BJ (cell line): ENCODE measurements around the gene LRRC61. TPM values are rescaled to one million over a fixed set of nuclear protein-coding genes. Genes with fewer than 3 reads are reported as not detected.

Experiments
- CTCF ChIA-PET: fragments of 350-600 bp; formaldehyde crosslinking; extraction: SDS; loops from one replicate; lab custom pipeline; 2021; ENCODE audit warnings: antibody characterized with exemption, inconsistent platforms; lab: Yijun Ruan, JAX
- POLR2A ChIA-PET: fragments of 300-600 bp; sonication (Branson Sonifier 250); formaldehyde crosslinking; extraction: SDS; loops from one replicate; lab custom pipeline; 2021; ENCODE audit warnings: antibody characterized with exemption; lab: Charles Lee
- DNase-seq: peaks from one replicate; pipeline ENCODE4 v3.0.0-alpha.2; 2011; ENCODE audit warnings: low read depth
- H3K27me3 ChIP-seq: 2 replicates; pipeline ENCODE4 v1.6.0; 2011; ENCODE audit warnings: low read length; ENCODE audit not compliant: control insufficient read depth, insufficient read depth
- H3K36me3 ChIP-seq: 2 replicates; pipeline ENCODE4 v1.5.1; 2011; ENCODE audit warnings: low read length; ENCODE audit not compliant: control insufficient read depth, insufficient read depth
- H3K4me3 ChIP-seq: 2 replicates; pipeline ENCODE4 v1.5.1; 2011; ENCODE audit warnings: low read depth, mild to moderate bottlenecking, control low read depth, low read length
- CTCF ChIP-seq: IDR thresholded peaks from 2 replicates; pipeline ENCODE4 v1.5.1; 2011; ENCODE audit warnings: low read depth, mild to moderate bottlenecking, control low read depth, inconsistent platforms, low read length, moderate library complexity; ENCODE audit not compliant: insufficient read depth
- polyA plus RNA-seq: library from polyadenylated mRNA; depleted of rRNA; stranded (reverse); fragments of >200 nt; gene quantifications from 2 replicates; pipeline ENCODE4 v1.2.3, GENCODE V29; 2011

LRRC61 gene
- polyA plus RNA-seq, 1 experiment: 0.85 TPM

GRCh38 chr7:150360363-150361058, 37.4 kb downstream of the LRRC61 start:
- ChIA-PET POLR2A (no interaction called here), CTCF (interaction anchor here (1.4 kb wide), 1 partner anchor 57 kb away, joined by 4 read pairs; no protein-coding TSS in a partner anchor)
- H3K36me3 ChIP-seq: no peaks in the 10 kb centered on the region
- H3K4me3 ChIP-seq: no peak overlapping the region
- no peak for TF ChIP-seq CTCF
- no peaks in the 10 kb centered on the region for H3K27me3 ChIP-seq
- no peak for DNase-seq

GRCh38 chr7:150361402-150361801, 38.2 kb downstream of the LRRC61 start:
- no peak for DNase-seq
- Histone ChIP-seq H3K36me3 (no peaks in the 10 kb centered on the region), H3K4me3 (no peak overlapping the region), H3K27me3 (no peaks in the 10 kb centered on the region)
- TF ChIP-seq CTCF: no peak
- ChIA-PET POLR2A (no interaction called here), CTCF (interaction anchor here (1.4 kb wide), 1 partner anchor 56 kb away, joined by 4 read pairs; no protein-coding TSS in a partner anchor)

GRCh38 chr7:150361807-150362621, 38.9 kb downstream of the LRRC61 start:
- ChIA-PET CTCF (interaction anchor here (0.9 to 1.4 kb wide), 3 partner anchors 13 to 55 kb away, joined by 3 to 4 read pairs (median 3); no protein-coding TSS in a partner anchor), POLR2A (no interaction called here)
- no peak for DNase-seq

GRCh38 chr7:150363370-150363769, 40.2 kb downstream of the LRRC61 start:
- CTCF ChIA-PET: interaction anchor here (1.0 kb wide), 1 partner anchor 15 kb away, joined by 3 read pairs; no protein-coding TSS in a partner anchor
- DNase-seq: no peak
- H3K4me3 ChIP-seq: no peak overlapping the region
- no peak for TF ChIP-seq CTCF
- no peaks in the 10 kb centered on the region for H3K27me3 ChIP-seq
- no peaks in the 10 kb centered on the region for H3K36me3 ChIP-seq
- POLR2A ChIA-PET: no interaction called here

More at GRCh38 chr7:150361807-150362621, 38.9 kb downstream of the LRRC61 start:
- TF ChIP-seq CTCF: no peak
- no peaks in the 10 kb centered on the region for H3K36me3 ChIP-seq
- H3K4me3 ChIP-seq: no peak overlapping the region
- H3K27me3 ChIP-seq: no peaks in the 10 kb centered on the region

- POLR2A ChIA-PET: no interaction called here
- CTCF ChIA-PET: no interaction called here
- TF ChIP-seq CTCF: no peak
- no peak for DNase-seq
- Histone ChIP-seq H3K27me3 (no peaks in the 10 kb centered on the region), H3K36me3 (no peaks in the 10 kb centered on the region), H3K4me3 (no peak overlapping the region)
Observed at GRCh38 chr7:150363872-150364271, 40.7 kb downstream of the LRRC61 start.
